ENCODE measurements around the gene ZIC5.

GRCh38 chr13:99975626-99976025 is 4.1 kb upstream of the ZIC5 start:
- TF ChIP-seq CTCF (IDR thresholded peaks at IDR 0.05) (no peak), POLR2A (IDR thresholded peaks at IDR 0.05) (no peak)

Data from adrenal gland (tissue), 5 donors.